Dedifferentiated amniotic fluid mesenchymal stem cell (primary cell): ENCODE measurements around the gene SCGB3A1.
A peak's percentile ranks its signal among the peaks of the same experiment; 100 is the strongest.

Experiments
- DNase-seq: peaks from one replicate; pipeline ENCODE4 v3.0.0-alpha.2; 2016; ENCODE audit errors: extremely low spot score

Gene SCGB3A1

DNA sequence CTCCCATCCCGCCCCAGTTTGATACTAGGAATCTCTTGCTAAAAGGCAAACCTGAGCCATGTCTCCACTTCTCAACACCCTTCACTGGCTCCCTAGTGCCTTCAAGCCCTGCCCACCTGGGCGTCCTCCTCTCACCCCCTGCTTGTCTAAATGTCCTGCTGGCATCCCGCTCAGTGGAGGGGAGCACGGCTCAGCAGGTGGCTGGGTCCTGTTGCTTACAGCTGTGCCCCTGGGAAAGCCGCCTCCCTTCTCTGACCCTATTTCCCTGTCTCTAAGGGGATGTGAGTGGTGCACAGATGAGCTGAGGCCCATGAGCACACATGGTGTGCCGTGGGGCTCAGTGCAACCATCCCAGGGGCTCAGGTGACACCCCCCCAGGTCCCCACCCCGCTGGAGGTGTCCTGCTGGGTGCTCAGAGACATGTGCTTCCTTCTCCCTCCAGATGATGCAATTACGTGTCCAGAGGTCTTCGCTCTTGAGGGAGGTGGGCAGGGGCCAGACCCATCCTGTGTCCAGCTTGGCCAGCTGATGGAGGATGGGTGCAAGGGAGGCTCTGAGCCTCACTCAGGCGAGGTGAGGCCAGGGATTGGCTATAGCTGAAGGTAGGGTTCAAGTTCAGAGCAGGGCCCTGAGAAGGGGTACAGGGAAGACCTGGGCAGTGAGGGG is 34.0 kb upstream of the SCGB3A1 start:
- DNase-seq = no peak

DNA sequence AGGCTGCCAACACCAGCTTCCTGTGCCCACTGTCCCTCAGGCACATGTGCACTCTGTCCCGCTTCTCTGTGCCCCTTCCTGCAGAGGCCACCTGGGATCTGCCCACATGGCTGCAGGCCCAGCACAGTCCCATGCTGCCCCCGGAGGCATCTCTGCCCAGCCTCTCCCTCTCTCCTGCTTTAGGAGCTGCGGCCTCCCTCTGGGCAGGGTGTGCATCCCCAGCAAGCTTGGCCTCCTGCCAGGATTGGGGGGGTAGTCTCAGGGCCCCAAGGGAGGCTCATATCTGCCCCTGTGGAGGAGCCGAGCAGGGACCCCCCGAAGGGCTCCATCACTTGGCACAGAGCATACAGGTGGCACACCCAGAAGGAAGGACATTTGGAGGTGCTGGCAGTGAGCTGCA is 33.3 kb upstream of the SCGB3A1 start:
- DNase-seq = no peak

DNA sequence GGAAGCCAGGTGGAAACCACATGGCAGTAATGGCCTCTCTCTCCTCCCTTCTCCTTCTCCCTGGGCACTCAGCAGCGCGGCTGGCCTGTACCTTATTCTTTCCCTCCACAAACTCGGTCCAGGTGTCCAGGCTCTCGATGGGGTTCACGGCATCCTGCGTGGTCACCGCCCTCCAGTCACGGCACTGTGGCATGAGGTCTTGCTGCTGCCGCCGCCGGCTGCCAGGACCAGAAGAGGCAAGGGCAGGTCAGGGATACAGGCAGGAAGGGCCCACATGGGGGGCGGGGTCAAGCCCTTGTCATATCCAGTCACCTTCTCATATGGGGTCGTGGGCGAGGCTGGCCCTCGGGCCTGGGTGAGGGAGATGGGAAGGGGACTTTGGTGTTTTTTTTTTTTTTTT is 32.5 kb upstream of the SCGB3A1 start:
- no peak for DNase-seq

GRCh38 chr5:180623411-180623834 is 32.1 kb upstream of the SCGB3A1 start:
- DNase-seq = no peak

DNA sequence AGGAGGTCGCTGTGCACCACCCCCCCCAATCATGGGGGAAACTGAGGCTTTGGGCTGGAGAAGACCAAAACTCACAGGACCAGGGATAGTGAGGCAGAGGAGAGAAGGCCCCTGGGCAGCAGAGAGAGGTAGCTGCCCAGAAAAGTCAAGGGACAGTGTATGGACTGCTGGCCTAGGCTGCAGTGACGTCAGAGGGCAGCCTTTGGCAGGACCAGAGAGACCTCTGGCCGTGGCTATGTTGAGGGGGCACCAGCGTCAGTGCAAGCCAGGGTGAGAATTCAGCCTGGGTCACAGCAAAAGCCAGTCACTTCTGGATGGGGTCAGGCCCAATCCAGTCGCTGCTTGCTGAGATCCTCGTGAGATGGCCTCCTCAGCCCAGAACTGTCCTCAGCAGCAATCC is 31.6 kb upstream of the SCGB3A1 start:
- no peak for DNase-seq

DNA sequence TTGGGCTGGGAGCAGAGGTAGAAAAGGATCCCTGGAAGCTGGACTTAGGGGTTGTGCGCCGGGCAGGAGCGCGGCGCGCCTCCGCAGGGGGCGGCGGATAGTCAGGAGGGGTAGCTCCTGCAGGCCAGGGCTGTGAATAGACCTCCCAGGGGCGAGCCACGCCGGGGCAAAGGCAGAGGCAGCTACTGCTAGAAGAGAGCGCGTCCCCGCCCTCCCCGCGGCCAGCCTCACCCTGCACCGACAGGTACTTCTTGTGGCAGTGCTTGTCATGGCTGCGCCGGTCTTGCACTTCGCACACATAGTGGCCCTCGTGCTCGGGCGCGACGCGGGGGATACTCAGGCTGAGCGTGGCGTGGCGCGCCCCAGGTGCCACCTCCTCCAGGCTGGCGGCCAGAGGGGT is 30.0 kb upstream of the SCGB3A1 start:
- no peak for DNase-seq

GRCh38 chr5:180620014-180620413 is 28.7 kb upstream of the SCGB3A1 start:
- DNase-seq = no peak

- no peak for DNase-seq
These were observed 28.2 kb upstream of the SCGB3A1 start for GRCh38 chr5:180619563-180619915.

DNA sequence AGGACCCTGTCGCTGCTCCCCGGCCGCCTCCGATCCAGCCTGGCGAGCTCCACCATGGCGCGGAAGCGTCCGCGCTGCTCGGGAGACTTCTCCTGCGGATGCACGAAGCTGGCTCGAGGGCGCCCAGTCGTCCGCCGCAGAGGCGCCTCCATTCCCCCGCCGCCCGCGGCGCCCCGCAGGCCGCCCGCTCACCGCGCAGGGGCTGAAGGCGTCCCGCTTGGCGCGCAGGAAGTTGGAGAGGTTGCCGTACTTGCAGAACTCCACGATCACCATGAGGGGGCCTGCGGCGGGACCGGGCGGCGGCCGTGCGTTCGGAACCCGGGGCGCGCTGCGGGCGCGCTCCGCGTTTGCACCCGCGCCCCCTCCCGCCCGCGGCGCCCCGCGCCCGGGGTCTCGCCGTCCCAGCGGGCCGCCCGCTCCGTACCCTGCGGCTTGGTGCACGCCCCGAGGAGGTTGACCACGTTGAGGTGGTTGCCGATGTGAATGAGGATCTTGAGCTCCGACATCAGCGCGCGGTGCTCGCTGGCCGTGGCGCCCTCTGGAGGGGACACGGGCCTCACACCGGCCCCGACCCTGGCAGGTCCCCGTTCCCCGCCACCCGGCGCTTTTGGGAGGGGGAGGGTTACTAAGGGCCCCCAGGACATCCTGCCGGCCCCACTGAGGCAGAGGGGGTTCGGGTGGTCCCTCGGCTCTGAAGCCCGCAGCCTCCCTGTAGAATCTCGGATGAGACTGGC is 27.7 kb upstream of the SCGB3A1 start:
- no peak for DNase-seq

- no peak for DNase-seq
These were observed 27.2 kb upstream of the SCGB3A1 start for GRCh38 chr5:180618487-180618828.

- no peak for DNase-seq
These were observed 22.5 kb upstream of the SCGB3A1 start for GRCh38 chr5:180613814-180614188.

DNA sequence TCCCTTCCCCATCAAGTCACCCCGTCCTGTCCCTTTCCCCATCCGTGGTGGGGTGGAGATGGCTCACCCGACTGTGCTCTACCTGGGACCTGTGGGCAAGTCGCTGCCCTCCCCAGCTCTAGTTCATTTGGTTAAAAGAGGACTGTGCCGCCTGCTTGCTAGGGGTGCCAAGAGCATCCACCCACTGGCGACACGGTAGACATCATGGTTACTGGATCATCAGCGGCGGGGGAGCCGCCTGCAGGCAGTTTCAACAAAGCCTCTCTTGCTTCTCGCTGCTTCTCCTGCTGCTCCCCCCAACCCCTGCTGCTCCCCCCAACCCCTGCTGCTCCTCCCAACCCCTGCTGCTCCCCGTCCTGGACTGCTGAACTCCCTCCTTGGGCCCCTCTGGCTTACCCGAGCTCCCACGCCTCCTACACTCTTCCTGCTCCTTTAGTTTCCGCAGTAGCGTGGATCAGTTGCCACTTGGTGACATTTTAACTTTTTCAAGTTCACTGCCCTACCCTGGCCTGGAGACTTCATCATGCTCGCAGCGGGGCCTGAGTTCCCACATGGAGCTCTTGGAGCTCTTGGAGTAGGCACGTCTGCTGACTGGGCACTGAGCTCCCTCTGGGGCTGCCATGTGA is 22.0 kb upstream of the SCGB3A1 start:
- DNase-seq = no peak

DNA sequence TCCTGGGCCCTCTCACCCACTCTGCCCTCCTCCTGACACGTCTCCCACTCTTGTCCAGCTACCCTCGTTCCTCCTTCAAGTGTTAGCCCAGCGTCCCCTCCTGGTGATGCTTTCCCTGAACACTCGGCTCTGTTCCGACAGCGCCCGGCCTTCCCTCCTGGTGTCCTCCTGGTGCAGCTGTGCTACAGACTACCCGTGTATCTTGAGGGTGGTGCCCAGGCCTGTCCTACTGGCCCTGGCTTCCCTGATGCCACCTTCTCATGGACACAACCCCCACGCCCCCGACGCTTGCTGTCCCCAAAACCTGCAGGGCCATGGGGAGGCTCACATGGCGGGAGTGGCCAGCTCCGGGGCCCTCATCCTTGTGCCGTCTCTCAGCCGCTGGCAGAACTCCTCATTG is 21.4 kb upstream of the SCGB3A1 start:
- no peak for DNase-seq

GRCh38 chr5:180611140-180611850 is 20.0 kb upstream of the SCGB3A1 start:
- no peak for DNase-seq

- DNase-seq = no peak
These were observed 18.7 kb upstream of the SCGB3A1 start for GRCh38 chr5:180609817-180610550.

- DNase-seq = no peak
These were observed 18.1 kb upstream of the SCGB3A1 start for GRCh38 chr5:180609386-180609785.

DNA sequence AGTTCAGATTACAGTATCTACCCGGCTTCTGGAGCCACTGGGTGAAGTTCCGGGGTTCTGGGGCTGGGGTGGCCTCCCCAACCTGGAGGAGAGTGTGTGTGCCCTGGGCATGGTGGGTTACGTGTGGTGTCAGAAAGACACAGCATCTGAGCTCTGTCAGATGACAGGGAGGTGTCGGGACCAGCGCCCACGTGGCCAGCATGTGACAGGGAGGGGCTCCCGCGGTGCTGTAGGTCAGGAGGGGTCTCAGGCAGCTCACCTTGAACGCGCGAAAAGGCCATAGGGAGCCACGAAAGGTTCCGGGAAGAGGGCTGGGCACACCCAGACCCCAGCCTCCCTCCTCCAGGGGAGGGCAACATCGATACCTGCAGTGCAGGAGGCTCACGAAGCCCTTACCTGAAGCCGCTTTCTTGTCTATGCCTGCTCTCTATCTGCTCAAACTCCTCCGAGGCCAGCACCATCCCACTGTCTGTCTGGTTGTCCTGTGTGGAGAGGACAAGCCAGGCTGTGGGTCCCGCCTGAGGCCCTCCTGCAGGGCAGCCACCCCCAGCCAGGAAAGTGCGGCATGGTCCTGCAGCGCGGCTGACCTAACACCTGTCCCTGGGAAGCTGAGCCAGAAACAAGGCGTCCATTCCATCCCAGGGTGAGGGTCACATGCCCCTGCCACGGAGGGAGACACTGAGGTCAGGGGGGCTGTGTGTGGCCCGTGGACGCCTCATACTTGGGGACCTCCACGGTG is 17.4 kb upstream of the SCGB3A1 start:
- no peak for DNase-seq

DNA sequence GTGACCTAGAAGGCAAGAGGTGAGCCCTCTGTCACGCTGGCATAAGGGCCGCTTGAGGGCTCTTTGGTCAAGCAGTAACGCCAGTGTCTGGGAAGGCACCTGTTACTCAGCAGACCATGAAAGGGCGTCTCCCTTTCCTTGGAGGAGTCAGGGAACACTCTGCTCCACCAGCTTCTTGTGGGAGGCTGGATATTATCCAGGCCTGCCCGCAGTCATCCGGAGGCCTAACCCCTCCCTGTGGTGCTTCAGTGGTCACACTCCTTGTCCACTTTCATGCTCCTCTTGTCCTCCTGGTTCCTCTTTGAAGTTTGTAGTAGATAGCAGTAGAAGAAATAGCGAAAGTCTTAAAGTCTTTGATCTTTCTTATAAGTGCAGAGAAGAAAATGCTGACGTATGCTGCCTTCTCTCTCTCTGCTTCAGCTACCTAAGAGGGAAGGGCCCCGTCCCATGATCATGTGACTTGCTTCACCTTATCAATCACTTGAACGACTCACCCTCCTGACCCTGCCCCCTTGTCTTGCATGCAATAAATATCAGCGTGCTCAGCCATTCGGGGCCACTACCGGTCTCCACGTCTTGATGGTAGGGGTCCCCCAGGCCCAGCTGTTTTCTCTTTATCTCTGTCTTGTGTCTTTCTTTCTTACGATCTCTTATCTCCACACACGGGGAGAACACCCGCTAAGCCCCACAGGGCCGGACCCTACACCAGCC is 16.7 kb upstream of the SCGB3A1 start:
- DNase-seq = no peak

- no peak for DNase-seq
These were observed 15.0 kb upstream of the SCGB3A1 start for GRCh38 chr5:180606215-180606785.

DNA sequence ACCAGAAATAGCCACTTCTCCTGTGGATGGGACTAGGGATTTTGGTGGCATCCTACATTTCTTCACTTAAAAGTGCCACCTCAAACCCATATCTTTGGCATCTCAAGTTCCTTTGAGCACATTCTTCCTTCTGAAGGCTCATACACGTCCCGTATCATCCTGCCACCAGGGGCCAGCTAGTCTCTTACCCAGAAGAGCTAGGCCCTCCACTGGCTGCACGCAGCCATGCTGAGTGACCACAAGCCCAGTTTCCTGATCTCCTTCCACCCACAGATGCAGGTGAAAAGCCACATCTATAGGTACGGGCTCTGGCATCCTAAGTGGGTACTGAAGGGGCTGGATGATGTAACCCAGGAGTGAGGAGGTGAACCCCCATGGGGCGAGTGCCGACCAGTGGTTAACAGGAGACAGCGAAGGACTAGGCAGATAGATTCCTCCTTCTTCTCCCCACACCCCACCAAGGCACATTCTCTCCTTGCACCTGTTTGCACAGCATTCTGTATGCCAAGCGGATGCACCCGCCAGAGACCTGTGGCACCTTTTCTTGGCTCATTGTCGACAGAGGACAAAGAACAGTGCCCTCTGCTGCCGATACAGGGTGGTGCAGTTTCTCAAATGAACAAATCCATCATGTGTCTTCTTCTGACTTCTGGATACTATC is 14.4 kb upstream of the SCGB3A1 start:
- peak; percentile 40 for DNase-seq
